Keratinocyte (primary cell): Measurements from ENCODE around the gene ADGRG4. TPM values are rescaled to one million over a fixed set of nuclear protein-coding genes. Genes with fewer than 3 reads are reported as not detected.

Experiments used
- DNase-seq: peaks from one replicate; pipeline ENCODE4 v3.0.0-alpha.2; 2011; ENCODE audit warnings: low read depth, missing footprints, low spot score
- FAIRE-seq: peaks from 2 replicates; lab custom pipeline; 2011; peaks lifted over from hg19 to GRCh38; lab: Jason Lieb, UNC
- H2AFZ ChIP-seq: 2 replicates; pipeline ENCODE4 v1.6.0; 2012; ENCODE audit warnings: low read length, control low read depth, inconsistent platforms; ENCODE audit not compliant: control insufficient read depth
- H3K27ac ChIP-seq: 2 replicates; pipeline ENCODE4 v1.5.1; 2011; ENCODE audit warnings: low read length; ENCODE audit not compliant: control insufficient read depth, insufficient read depth
- H3K27me3 ChIP-seq: 3 replicates; pipeline ENCODE4 v1.6.0; 2011; ENCODE audit warnings: low read length; ENCODE audit not compliant: control insufficient read depth, insufficient read depth; ENCODE audit errors: extremely low read depth
- H3K36me3 ChIP-seq, 2 experiments: 2 replicates in 1 of 2; 3 replicates in 1 of 2; pipeline ENCODE4 v1.5.1; 2011; ENCODE audit warnings: low read length in 2 of 2, mild to moderate bottlenecking in 1 of 2; ENCODE audit not compliant: control insufficient read depth in 2 of 2, insufficient read depth in 2 of 2; ENCODE audit errors: extremely low read depth in 1 of 2
- H3K4me1 ChIP-seq: 3 replicates; pipeline ENCODE4 v1.5.1; 2011; ENCODE audit warnings: low read length; ENCODE audit not compliant: control insufficient read depth, insufficient read depth; ENCODE audit errors: extremely low read depth
- H3K4me2 ChIP-seq: 3 replicates; pipeline ENCODE4 v1.6.0; 2011; ENCODE audit warnings: low read depth, low read length; ENCODE audit not compliant: control insufficient read depth, insufficient read depth; ENCODE audit errors: extremely low read depth
- H3K4me3 ChIP-seq, 3 experiments: fragments of 200-600 bp in 1 of 3; sonication (generic) in 1 of 3; 2 replicates in 2 of 3; 3 replicates in 1 of 3; pipeline ENCODE4 v1.5.1; 2011 to 2016; ENCODE audit warnings: low read length in 3 of 3, mild to moderate bottlenecking in 3 of 3, control low read depth in 2 of 3, inconsistent platforms in 1 of 3, low read depth in 1 of 3, mixed read lengths in 1 of 3, mixed run types in 1 of 3, moderate library complexity in 1 of 3; ENCODE audit not compliant: control insufficient read depth in 2 of 3, insufficient read depth in 2 of 3; ENCODE audit errors: extremely low read depth in 1 of 3
- H3K79me2 ChIP-seq: 2 replicates; pipeline ENCODE4 v1.6.0; 2012; ENCODE audit warnings: low read length; ENCODE audit not compliant: control insufficient read depth, insufficient read depth
- H3K9ac ChIP-seq: 3 replicates; pipeline ENCODE4 v1.6.0; 2011; ENCODE audit warnings: low read length; ENCODE audit not compliant: control insufficient read depth, insufficient read depth; ENCODE audit errors: extremely low read depth
- H3K9me1 ChIP-seq: 3 replicates; pipeline ENCODE4 v1.6.0; 2011; ENCODE audit warnings: low read length; ENCODE audit not compliant: control insufficient read depth, insufficient read depth; ENCODE audit errors: extremely low read depth
- H3K9me3 ChIP-seq: 2 replicates; pipeline ENCODE4 v1.5.1; 2012; ENCODE audit warnings: low read depth, low read length; ENCODE audit not compliant: control insufficient read depth
- H4K20me1 ChIP-seq: 3 replicates; pipeline ENCODE4 v1.6.0; 2011; ENCODE audit warnings: low read length; ENCODE audit not compliant: control insufficient read depth, insufficient read depth; ENCODE audit errors: extremely low read depth
- CTCF ChIP-seq, 3 experiments: IDR thresholded peaks in 1 of 3; conservative IDR thresholded peaks in 1 of 3; optimal IDR thresholded peaks in 1 of 3; 2 replicates in 2 of 3; 3 replicates in 1 of 3; pipeline versions ENCODE3 to v1.5.1; 2011; ENCODE audit warnings: low read length in 3 of 3, mild to moderate bottlenecking in 3 of 3, moderate library complexity in 2 of 3, control low read depth in 1 of 3, inconsistent platforms in 1 of 3; ENCODE audit not compliant: insufficient read depth in 2 of 3; ENCODE audit errors: extremely low read depth in 1 of 3
- EZH2 ChIP-seq: IDR thresholded peaks from one replicate; pipeline ENCODE4 v1.6.1; 2012; ENCODE audit warnings: inconsistent platforms, mild to moderate bottlenecking, low read length, moderate library complexity
- dilution Hi-C: fragments of 300-500 bp; cut with MboI; formaldehyde crosslinking; loops from one replicate; pipeline ENCODE4 v1.7.0; 2020; ENCODE audit warnings: low sequenced_read_pairs; ENCODE audit not compliant: extremely low pct_ligation_motif_present
- polyA plus RNA-seq, 5 experiments: library from polyadenylated mRNA; depleted of rRNA in 3 of 5; stranded (reverse) in 3 of 5; stranded (forward) in 1 of 5; unstranded in 1 of 5; fragments of >200 nt; gene quantifications; 1 replicate in 1 of 5; 2 replicates in 3 of 5; 3 replicates in 1 of 5; pipeline versions ENCODE4 v1.2.1 to v1.2.3, GENCODE V29; 2011 to 2012; ENCODE audit warnings: missing spikeins in 2 of 5, low read depth in 1 of 5, low replicate concordance in 1 of 5

ADGRG4 gene
- polyA plus RNA-seq, 1 donor (not counting 4 experiments of a cell fraction or from before 2014, with no cell fraction given), result not detected

DNA sequence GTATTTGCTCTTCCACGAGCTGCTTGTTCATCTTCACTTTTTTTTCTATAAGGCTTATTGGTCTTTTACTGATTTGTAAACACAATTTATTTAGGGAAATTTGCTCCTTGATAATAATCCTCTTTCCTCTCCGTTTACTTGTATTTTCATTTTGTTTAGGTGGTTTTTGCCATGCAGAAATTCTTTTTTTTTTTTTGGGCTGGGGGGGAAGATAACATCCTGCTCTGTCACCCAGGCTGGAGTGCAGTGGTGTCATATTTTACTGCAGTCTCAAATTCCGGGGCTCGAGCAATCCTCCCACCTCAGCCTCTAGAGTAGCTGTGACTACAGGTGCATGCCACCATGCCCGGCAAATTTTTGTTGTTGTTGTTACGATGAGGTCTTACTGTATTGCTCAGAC is 155.4 kb downstream of the ADGRG4 start:
- no peaks in the 10 kb centered on the region for H3K36me3 ChIP-seq
- no peak overlapping the region for H3K4me3 ChIP-seq
- no peaks in the 10 kb centered on the region for H3K4me1 ChIP-seq
- FAIRE-seq, result no peak
- H3K9ac ChIP-seq, result no peak overlapping the region
- H3K27ac ChIP-seq, result no peak overlapping the region
- no peak for DNase-seq
- no peaks in the 10 kb centered on the region for H3K27me3 ChIP-seq
- H3K4me2 ChIP-seq, result no peak overlapping the region
- H3K9me1 ChIP-seq, result no peaks in the 10 kb centered on the region
- no peaks in the 10 kb centered on the region for H3K79me2 ChIP-seq
- H2AFZ ChIP-seq, result no peak overlapping the region
- no peaks in the 10 kb centered on the region for H3K9me3 ChIP-seq
- no peaks in the 10 kb centered on the region for H4K20me1 ChIP-seq
- TF ChIP-seq CTCF (optimal IDR thresholded peaks at IDR 0.05 in 1 of 3, IDR thresholded peaks at IDR 0.05 in 1 of 3, conservative IDR thresholded peaks at IDR 0.05 in 1 of 3; ENCODE audit: extremely low read depth in 1 of 3, insufficient read depth in 2 of 3, low read length in 3 of 3) (no peak), EZH2 (no peak)
- dilution Hi-C loops, result no loop called here

DNA sequence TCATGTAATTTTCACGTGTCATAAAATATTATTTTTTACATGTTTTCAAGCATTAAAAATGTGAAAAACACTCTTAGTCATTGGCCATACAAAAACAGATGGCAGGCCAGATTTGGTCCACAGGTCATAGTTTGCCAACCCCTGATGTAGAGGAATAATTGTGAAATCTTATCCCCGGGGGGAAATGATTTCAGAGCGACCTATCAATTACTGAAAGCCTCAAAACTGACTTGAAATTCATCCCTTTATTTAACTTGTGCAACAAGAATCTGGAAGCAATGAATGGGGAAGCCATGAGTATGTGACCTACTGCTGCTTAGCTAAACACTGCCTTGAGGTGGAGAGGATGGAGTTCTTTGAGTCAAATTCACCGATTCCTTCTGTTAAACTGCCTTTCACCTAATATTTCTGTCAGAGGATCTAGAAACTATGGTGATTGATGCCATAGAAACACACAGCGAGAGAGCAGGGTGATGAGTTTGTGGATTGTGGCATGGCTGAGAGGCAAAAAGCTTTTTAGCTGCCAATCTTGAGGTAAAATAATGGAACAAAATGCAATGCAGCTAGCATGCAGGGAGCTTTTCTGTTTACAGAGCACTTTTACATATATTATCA is 156.6 kb downstream of the ADGRG4 start:
- dilution Hi-C loops, result no loop called here
- Histone ChIP-seq H3K79me2 (no peaks in the 10 kb centered on the region), H2AFZ (no peak overlapping the region), H3K4me3 (no peak overlapping the region), H3K27me3 (no peaks in the 10 kb centered on the region), H4K20me1 (no peaks in the 10 kb centered on the region), H3K9me3 (no peaks in the 10 kb centered on the region), H3K9me1 (no peaks in the 10 kb centered on the region), H3K36me3 (no peaks in the 10 kb centered on the region), H3K4me1 (no peaks in the 10 kb centered on the region), H3K9ac (no peak overlapping the region), H3K4me2 (no peak overlapping the region), H3K27ac (no peak overlapping the region)
- FAIRE-seq, result no peak
- DNase-seq, result no peak
- no peak for TF ChIP-seq EZH2

- no peak overlapping the region for H3K4me2 ChIP-seq
- TF ChIP-seq EZH2, result no peak
- TF ChIP-seq CTCF (optimal IDR thresholded peaks at IDR 0.05 in 1 of 3, IDR thresholded peaks at IDR 0.05 in 1 of 3, conservative IDR thresholded peaks at IDR 0.05 in 1 of 3; ENCODE audit: extremely low read depth in 1 of 3, insufficient read depth in 2 of 3, low read length in 3 of 3), result no peak
- no peaks in the 10 kb centered on the region for H4K20me1 ChIP-seq
- DNase-seq, result no peak
- H3K9ac ChIP-seq, result no peak overlapping the region
- no peak overlapping the region for H3K27ac ChIP-seq
- no peak overlapping the region for H3K4me3 ChIP-seq
- H3K27me3 ChIP-seq, result no peaks in the 10 kb centered on the region
- dilution Hi-C loops, result no loop called here
- no peaks in the 10 kb centered on the region for H3K9me1 ChIP-seq
- no peaks in the 10 kb centered on the region for H3K4me1 ChIP-seq
- H3K36me3 ChIP-seq, result no peaks in the 10 kb centered on the region
- H3K79me2 ChIP-seq, result no peaks in the 10 kb centered on the region
- FAIRE-seq, result no peak
- H3K9me3 ChIP-seq, result no peaks in the 10 kb centered on the region
- H2AFZ ChIP-seq, result no peak overlapping the region
Observed at GRCh38 chrX:136464589-136464988, 163.8 kb downstream of the ADGRG4 start.
